ENCODE measurements around the gene TNFRSF18.

The TNFRSF18 gene

GRCh38 chr1:1217621-1218523 lies 11.5 kb upstream of the TNFRSF18 start:
- no peak for DNase-seq
- in situ Hi-C loops (cut with MboI; ENCODE audit: low pct_unique_long_range_greater_than_20kb, low sequenced_read_pairs): no loop called here

- in situ Hi-C loops (cut with MboI; ENCODE audit: low pct_unique_long_range_greater_than_20kb, low sequenced_read_pairs): no loop called here
- DNase-seq: no peak
Measured at GRCh38 chr1:1216770-1217620, 10.6 kb upstream of the TNFRSF18 start.

GRCh38 chr1:1215881-1216605 lies 9.7 kb upstream of the TNFRSF18 start:
- in situ Hi-C loops (cut with MboI; ENCODE audit: low pct_unique_long_range_greater_than_20kb, low sequenced_read_pairs): no loop called here
- DNase-seq: no peak

GRCh38 chr1:1215080-1215676 lies 8.8 kb upstream of the TNFRSF18 start:
- in situ Hi-C loops (cut with MboI; ENCODE audit: low pct_unique_long_range_greater_than_20kb, low sequenced_read_pairs): no loop called here
- DNase-seq: no peak

- peak; percentile 34 for DNase-seq
- in situ Hi-C loops (cut with MboI; ENCODE audit: low pct_unique_long_range_greater_than_20kb, low sequenced_read_pairs): no loop called here
Measured at GRCh38 chr1:1213345-1214265, 7.2 kb upstream of the TNFRSF18 start, which contains the start of gene TNFRSF4. Gene TNFRSF4 (minus strand): TSS chr1:1214153. CDS start chr1:1214127, 26 bp downstream.

GRCh38 chr1:1212780-1213344 lies 6.5 kb upstream of the TNFRSF18 start:
- peak; percentile 74 for DNase-seq
- in situ Hi-C loops (cut with MboI; ENCODE audit: low pct_unique_long_range_greater_than_20kb, low sequenced_read_pairs): no loop called here

GRCh38 chr1:1211541-1212441 lies 5.4 kb upstream of the TNFRSF18 start:
- no peak for DNase-seq
- in situ Hi-C loops (cut with MboI; ENCODE audit: low pct_unique_long_range_greater_than_20kb, low sequenced_read_pairs): no loop called here

GRCh38 chr1:1210726-1211540 lies 4.5 kb upstream of the TNFRSF18 start:
- no peak for DNase-seq

GRCh38 chr1:1208713-1209433 lies 2.5 kb upstream of the TNFRSF18 start:
- DNase-seq: peak; percentile 88
- in situ Hi-C loops (cut with MboI; ENCODE audit: low pct_unique_long_range_greater_than_20kb, low sequenced_read_pairs): no loop called here

More at GRCh38 chr1:1210726-1211540, 4.5 kb upstream of the TNFRSF18 start:
- in situ Hi-C loops (cut with MboI; ENCODE audit: low pct_unique_long_range_greater_than_20kb, low sequenced_read_pairs): no loop called here

GRCh38 chr1:1207571-1207892 lies 1.1 kb upstream of the TNFRSF18 start:
- in situ Hi-C loops (cut with MboI; ENCODE audit: low pct_unique_long_range_greater_than_20kb, low sequenced_read_pairs): no loop called here
- no peak for DNase-seq

GRCh38 chr1:1206966-1207531 lies 657 bp upstream of the TNFRSF18 start:
- in situ Hi-C loops (cut with MboI; ENCODE audit: low pct_unique_long_range_greater_than_20kb, low sequenced_read_pairs): no loop called here
- no peak for DNase-seq

- in situ Hi-C loops (cut with MboI; ENCODE audit: low pct_unique_long_range_greater_than_20kb, low sequenced_read_pairs): no loop called here
- DNase-seq: no peak
Measured at GRCh38 chr1:1205769-1206375, 520 bp downstream of the TNFRSF18 start.

GRCh38 chr1:1204998-1205768 lies 1.2 kb downstream of the TNFRSF18 start:
- no peak for DNase-seq
- in situ Hi-C loops (cut with MboI; ENCODE audit: low pct_unique_long_range_greater_than_20kb, low sequenced_read_pairs): no loop called here

GRCh38 chr1:1204425-1204920 lies 1.9 kb downstream of the TNFRSF18 start:
- DNase-seq: no peak
- in situ Hi-C loops (cut with MboI; ENCODE audit: low pct_unique_long_range_greater_than_20kb, low sequenced_read_pairs): no loop called here
